AG09309 (cell line): ENCODE measurements around the gene RMND1.
"Not testable (repeated sequence)": the region's sequence is repeated elsewhere in the genome, so short reads cannot be mapped to it uniquely, and the experiment has no call there.

Experiments used
- DNase-seq: peaks from one replicate; pipeline ENCODE4 v3.0.0-alpha.2; 2010; ENCODE audit warnings: low read depth
- H3K4me3 ChIP-seq: 2 replicates; pipeline ENCODE4 v1.5.1; 2011; ENCODE audit warnings: mild to moderate bottlenecking, low read depth, low read length, moderate library complexity; ENCODE audit not compliant: control insufficient read depth
- CTCF ChIP-seq: IDR thresholded peaks from 2 replicates; pipeline ENCODE4 v1.5.1; 2011; ENCODE audit warnings: mild to moderate bottlenecking, low read depth, low read length, inconsistent platforms; ENCODE audit not compliant: insufficient read depth, control insufficient read depth; ENCODE audit errors: missing control alignments

RMND1 gene

GRCh38 chr6:151482290-151482689, 30.4 kb upstream of the RMND1 start:
- TF ChIP-seq CTCF: no peak
- no peak for DNase-seq
- peak overlapping the region; percentile 12; the same call in 1 of the 2 replicates for H3K4me3 ChIP-seq

- no peak for DNase-seq
- TF ChIP-seq CTCF: no peak
- no peak overlapping the region for H3K4me3 ChIP-seq
Observed at GRCh38 chr6:151481786-151482185, 29.9 kb upstream of the RMND1 start.

GRCh38 chr6:151478670-151479069, 26.7 kb upstream of the RMND1 start:
- no peak for DNase-seq
- TF ChIP-seq CTCF: no peak
- no peak overlapping the region for H3K4me3 ChIP-seq

GRCh38 chr6:151477726-151478125, 25.8 kb upstream of the RMND1 start:
- no peak for DNase-seq
- no peak overlapping the region for H3K4me3 ChIP-seq
- TF ChIP-seq CTCF: no peak

- TF ChIP-seq CTCF: peak; percentile 68
- H3K4me3 ChIP-seq: no peak overlapping the region
- no peak for DNase-seq
Observed at GRCh38 chr6:151475653-151476523, 24.0 kb upstream of the RMND1 start.

- no peak overlapping the region for H3K4me3 ChIP-seq
- no peak for DNase-seq
- no peak for TF ChIP-seq CTCF
Observed at GRCh38 chr6:151464702-151465101, 12.8 kb upstream of the RMND1 start.

- TF ChIP-seq CTCF: no peak
- H3K4me3 ChIP-seq: no peak overlapping the region
Observed at GRCh38 chr6:151461673-151462072, 9.7 kb upstream of the RMND1 start.

GRCh38 chr6:151455751-151456398, 3.9 kb upstream of the RMND1 start:
- not testable (repeated sequence) for H3K4me3 ChIP-seq

More at GRCh38 chr6:151461673-151462072, 9.7 kb upstream of the RMND1 start:
- DNase-seq: no peak

More at GRCh38 chr6:151455751-151456398, 3.9 kb upstream of the RMND1 start:
- DNase-seq: not testable (repeated sequence)
